Lower leg skin (tissue), 4 donors: Measurements from ENCODE around the gene KHDC4. TPM values are rescaled to one million over a fixed set of nuclear protein-coding genes. Genes with fewer than 3 reads are reported as not detected.
A peak's percentile ranks its signal among the peaks of the same experiment; 100 is the strongest.

Source experiments
- DNase-seq, 2 donors: peaks; one replicate each; pipeline ENCODE4 v3.0.0-alpha.2; 2019; ENCODE audit warnings: low spot score in 2 of 2
- H3K4me3 ChIP-seq: fragments of 200-600 bp; sonication (generic); 2 replicates; pipeline ENCODE4 v1.5.1; 2017; ENCODE audit warnings: mild to moderate bottlenecking, low read depth; ENCODE audit not compliant: poor library complexity, severe bottlenecking
- CTCF ChIP-seq, 3 donors: fragments of 450-650 bp; IDR thresholded peaks; one replicate each; pipeline ENCODE4 v1.5.1; 2016; ENCODE audit warnings: antibody characterized with exemption in 3 of 3, mild to moderate bottlenecking in 3 of 3, moderate library complexity in 2 of 3
- POLR2A ChIP-seq, 2 donors: fragments of 450-650 bp; IDR thresholded peaks; one replicate each; pipeline ENCODE4 v1.6.1; 2016 to 2017; ENCODE audit warnings: antibody characterized with exemption in 2 of 2, mild to moderate bottlenecking in 1 of 2, moderate library complexity in 1 of 2
- WGBS, 2 donors: methylation state at CpG; one replicate each; pipeline ENCODE4 v1.1.5; 2018; 5-methylcytosine and 5-hydroxymethylcytosine counted together
- intact Hi-C: fragments of 100-400 bp; cut with DNase I; formaldehyde crosslinking; loops from one replicate; pipeline ENCODE4 v1.15.0; 2023; ENCODE audit warnings: low total_unique reads
- total RNA-seq, 4 donors: library from RNA; depleted of rRNA; stranded (reverse); fragments of >200 nt; gene quantifications; one replicate each; pipeline ENCODE4 v1.1.0, GENCODE V29; 2016

The KHDC4 gene
- 10 to 100 TPM; 32.7 to 96.0 (median 45.5) TPM for total RNA-seq

DNA sequence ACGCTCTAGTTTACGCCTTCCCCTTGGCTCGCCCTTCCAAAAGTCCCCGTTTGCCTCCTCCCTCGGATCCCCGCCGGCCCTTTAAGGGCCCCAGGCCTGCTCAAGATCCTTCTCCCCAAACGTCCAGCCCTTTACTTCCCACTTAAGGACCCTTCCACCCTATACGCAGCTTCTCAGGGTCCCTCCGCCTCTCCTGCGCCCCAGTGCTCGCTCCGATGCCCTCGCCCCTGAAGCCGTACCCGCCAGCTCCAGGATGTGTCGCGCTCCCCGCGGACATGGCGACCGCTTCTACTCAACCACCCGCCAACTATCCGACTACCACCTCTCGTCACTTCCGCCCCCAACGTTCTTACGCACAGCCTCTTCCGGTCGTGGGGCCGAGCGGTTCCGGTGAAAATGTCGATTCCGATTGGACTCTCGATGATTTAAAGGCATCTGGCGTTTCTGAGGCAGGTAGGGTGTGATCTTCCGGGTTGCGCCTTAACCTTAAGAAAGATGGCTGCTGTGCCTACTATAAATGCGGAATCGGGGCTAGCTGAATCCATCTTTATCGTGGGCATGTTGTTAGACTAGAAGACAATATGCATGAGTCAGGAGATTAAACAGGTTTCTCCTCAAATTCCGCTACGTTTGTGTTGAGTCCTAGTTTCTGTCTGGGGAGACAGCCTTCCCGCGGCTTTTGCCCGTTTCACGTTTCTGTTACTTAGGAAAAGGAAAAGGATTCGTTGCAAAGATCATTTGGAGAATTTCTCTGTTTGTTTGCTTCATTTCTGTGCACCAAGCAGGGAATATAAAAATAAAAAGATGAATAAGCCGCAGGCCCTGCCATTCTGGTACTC, at the start of gene KHDC4:
KHDC4 (minus strand) TSS at position 317 of the 839 bp plus-strand sequence; CDS start at position 277, 40 bp downstream.
- DNase-seq = peak; percentile 97 to 99
- peak in 1 of 2 donors; percentile 96 for TF ChIP-seq POLR2A (IDR thresholded peaks at IDR 0.05)
- TF ChIP-seq CTCF (IDR thresholded peaks at IDR 0.05) = no peak
- intact Hi-C loops = no loop called here
- WGBS, 2 donors = 1% methylated on average over 48 to 50 of the region's 50 CpGs
- H3K4me3 ChIP-seq = peak within 1 kb of the TSS; percentile 69

- 13 to 45% methylated on average over 4 of the region's 4 CpGs for WGBS, 2 donors
- H3K4me3 ChIP-seq = no peak overlapping the region
- DNase-seq = peak; percentile 47 to 88
- no peak for TF ChIP-seq CTCF (IDR thresholded peaks at IDR 0.05)
- TF ChIP-seq POLR2A (IDR thresholded peaks at IDR 0.05) = no peak
- intact Hi-C loops = no loop called here
Observed at GRCh38 chr1:155983191-155984024, 49.2 kb upstream of the KHDC4 start.

DNA sequence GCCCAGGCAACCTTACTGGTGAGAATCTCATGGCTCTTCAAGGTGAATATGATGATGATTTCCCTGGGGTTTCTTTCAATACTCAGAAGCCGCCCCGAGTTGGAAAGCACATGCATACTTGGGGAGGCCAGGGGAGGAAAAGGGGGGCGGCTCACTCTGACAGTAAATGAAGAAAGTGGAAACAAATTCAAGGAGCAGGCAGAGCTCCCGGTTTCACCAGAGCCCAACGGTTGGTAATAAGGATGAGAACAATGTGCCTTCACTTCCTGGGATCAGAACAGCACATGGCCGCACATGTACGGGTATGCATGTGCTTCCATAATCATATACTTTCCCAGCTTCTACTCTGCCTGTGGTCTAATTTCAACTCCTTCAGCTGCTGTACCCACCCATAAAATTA, 47.9 kb upstream of the KHDC4 start:
- H3K4me3 ChIP-seq = no peak overlapping the region
- no peak for DNase-seq
- intact Hi-C loops = no loop called here
- WGBS, 2 donors = 56 to 66% methylated on average over 7 of the region's 7 CpGs
- TF ChIP-seq POLR2A (IDR thresholded peaks at IDR 0.05) (no peak), CTCF (IDR thresholded peaks at IDR 0.05) (no peak)

- H3K4me3 ChIP-seq = no peak overlapping the region
- 49 to 59% methylated on average over 6 of the region's 6 CpGs for WGBS, 2 donors
- TF ChIP-seq POLR2A (IDR thresholded peaks at IDR 0.05) (no peak), CTCF (IDR thresholded peaks at IDR 0.05) (no peak)
- DNase-seq = peak in 1 of 2 donors; percentile 89
- intact Hi-C loops = no loop called here
Observed at GRCh38 chr1:155981266-155982088, 47.3 kb upstream of the KHDC4 start.

DNA sequence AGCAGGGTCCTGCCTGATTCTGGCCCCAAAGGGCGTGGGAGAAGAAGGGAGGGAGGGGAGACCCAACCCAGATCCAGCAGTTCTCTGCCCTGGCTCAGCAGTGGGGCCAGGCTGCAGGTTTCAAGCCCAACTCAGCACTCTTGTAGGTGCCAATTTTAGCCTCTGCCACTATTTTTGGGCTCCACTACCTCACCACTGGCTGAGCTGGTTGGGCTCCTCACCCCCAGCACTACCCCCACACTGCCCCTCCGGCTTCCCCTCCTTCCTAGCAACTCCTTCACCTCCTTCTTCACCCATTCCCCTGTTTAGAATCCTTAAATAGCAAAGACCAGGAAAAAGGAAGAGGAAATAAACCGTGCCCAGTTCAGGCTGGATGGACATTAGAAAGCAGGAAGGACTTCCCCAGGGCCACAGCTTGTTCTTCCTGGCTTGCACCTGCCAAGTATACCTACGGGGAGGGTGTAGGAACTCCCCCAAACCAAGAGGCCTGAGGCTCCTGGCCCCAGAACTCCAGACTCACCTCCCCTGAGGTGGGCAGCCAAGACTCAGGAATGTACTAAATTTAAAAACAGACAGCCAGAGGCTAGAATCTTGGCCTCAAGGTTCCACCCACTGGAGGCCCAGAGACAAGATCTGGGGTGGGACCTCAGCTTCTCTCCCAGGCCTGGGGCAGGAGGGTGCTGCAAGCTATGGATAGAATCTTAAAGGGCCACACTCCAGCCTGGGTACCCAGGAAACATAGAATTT, 45.6 kb upstream of the KHDC4 start:
- TF ChIP-seq CTCF (IDR thresholded peaks at IDR 0.05) (no peak), POLR2A (IDR thresholded peaks at IDR 0.05) (no peak)
- DNase-seq = no peak
- intact Hi-C loops = no loop called here
- H3K4me3 ChIP-seq = no peak overlapping the region
- WGBS, 2 donors = 14% methylated on average over 4 of the region's 4 CpGs
